HepG2 (cell line): Measurements from ENCODE around the gene CUTC. TPM values are rescaled to one million over a fixed set of nuclear protein-coding genes. Genes with fewer than 3 reads are reported as not detected.

ENCODE experiments used
- ATAC-seq: fragments of 200-7000 bp; cut with Tn5 transposase; 3 replicates; pipeline ENCODE4 v1.9.1; 2020; ENCODE audit warnings: mild to moderate bottlenecking, moderate library complexity
- BruUV-seq: library from RNA; stranded (reverse); fragments of 400-500 nt; replicated peaks from 2 replicates; lab custom pipeline; 2021; lab: Mats Ljungman, UMichigan
- CTCF ChIA-PET: fragments of 300-600 bp; formaldehyde crosslinking; extraction: SDS; loops from one replicate; lab custom pipeline; 2021; ENCODE audit warnings: low total read pairs, inconsistent platforms, low intra/inter-chr PET ratio; lab: Yijun Ruan, JAX
- POLR2A ChIA-PET: fragments of 350-600 bp; sonication (Branson Sonifier 250); formaldehyde crosslinking; loops from one replicate; lab custom pipeline; 2020; ENCODE audit warnings: antibody characterized with exemption, inconsistent platforms; lab: Yijun Ruan, JAX
- DNase-seq: peaks from one replicate; pipeline ENCODE4 v3.0.0-alpha.2; 2015; ENCODE audit warnings: low spot score
- FAIRE-seq: peaks from 3 replicates; lab custom pipeline; 2011; peaks lifted over from hg19 to GRCh38; lab: Jason Lieb, UNC
- H2AFZ ChIP-seq: one replicate; pipeline ENCODE4 v1.6.1; 2011; ENCODE audit warnings: low read length, inconsistent platforms
- H3K27ac ChIP-seq: fragments of 300-600 bp; 3 replicates; pipeline ENCODE4 v1.8.0; 2011; ENCODE audit warnings: mixed run types, mild to moderate bottlenecking, mixed read lengths, low read length, inconsistent platforms; ENCODE audit not compliant: insufficient read depth; ENCODE audit errors: extremely low read length
- H3K27me3 ChIP-seq, 2 experiments: fragments of 200-600 bp in 1 of 2; 2 replicates in 1 of 2; 3 replicates in 1 of 2; pipeline versions ENCODE4 v1.6.0 to v1.8.0; 2011; ENCODE audit warnings: low read length in 2 of 2, mild to moderate bottlenecking in 2 of 2, moderate library complexity in 2 of 2, inconsistent platforms in 1 of 2; ENCODE audit not compliant: insufficient read depth in 2 of 2, control insufficient read depth in 1 of 2
- H3K36me3 ChIP-seq, 2 experiments: fragments of 200-600 bp in 1 of 2; replicated peaks in 1 of 2; 2 replicates in 1 of 2; 3 replicates in 1 of 2; pipeline versions ENCODE4 v1.5.1 to v1.8.0; 2011; ENCODE audit warnings: low read length in 2 of 2, inconsistent platforms in 1 of 2; ENCODE audit not compliant: insufficient read depth in 2 of 2, control insufficient read depth in 1 of 2
- H3K4me1 ChIP-seq: 2 replicates; pipeline ENCODE4 v1.5.1; 2012; ENCODE audit warnings: low read length, inconsistent platforms; ENCODE audit not compliant: insufficient read depth
- H3K4me2 ChIP-seq: 2 replicates; pipeline ENCODE4 v1.6.0; 2011; ENCODE audit warnings: low read depth, low read length, inconsistent platforms
- H3K4me3 ChIP-seq, 3 experiments: fragments of 200-600 bp in 1 of 3; sonication (generic), shearing (Covaris generic) in 1 of 3; replicated peaks in 1 of 3; 2 replicates each; pipeline ENCODE4 v1.5.1; 2011 to 2016; ENCODE audit warnings: low read length in 3 of 3, inconsistent platforms in 2 of 3, low read depth in 2 of 3, mild to moderate bottlenecking in 2 of 3, control low read depth in 1 of 3, mixed read lengths in 1 of 3; ENCODE audit not compliant: insufficient read depth in 1 of 3
- H3K79me2 ChIP-seq: one replicate; pipeline ENCODE4 v1.6.1; 2011; ENCODE audit warnings: low read length, inconsistent platforms; ENCODE audit not compliant: insufficient read depth
- H3K9ac ChIP-seq: 2 replicates; pipeline ENCODE4 v1.6.0; 2011; ENCODE audit warnings: mild to moderate bottlenecking, low read depth, low read length, inconsistent platforms; ENCODE audit not compliant: insufficient read depth
- H3K9me3 ChIP-seq: 2 replicates; pipeline ENCODE4 v1.5.1; 2012; ENCODE audit warnings: mild to moderate bottlenecking, low read length
- H4K20me1 ChIP-seq: 2 replicates; pipeline ENCODE4 v1.6.0; 2011; ENCODE audit warnings: inconsistent platforms, mild to moderate bottlenecking, low read length, moderate library complexity; ENCODE audit not compliant: insufficient read depth
- ATF4 ChIP-seq, 2 experiments: fragments of 450-650 bp in 1 of 2; sonication (generic) in 1 of 2; formaldehyde crosslinking; IDR thresholded peaks; 2 replicates each; pipeline versions ENCODE4 v1.5.0 to v1.8.0; 2020 to 2022; ENCODE audit warnings: mild to moderate bottlenecking in 1 of 2, missing genetic modification reagents in 1 of 2
- BRCA1 ChIP-seq: sonication (generic); formaldehyde crosslinking; IDR thresholded peaks from 2 replicates; pipeline ENCODE4 v1.4.0; 2020; ENCODE audit warnings: missing genetic modification reagents
- EHMT2 ChIP-seq: fragments of 200-600 bp; sonication (generic); IDR thresholded peaks from 2 replicates; pipeline ENCODE4 v1.7.0; 2017; ENCODE audit warnings: antibody characterized with exemption, low read depth, low read length, borderline replicate concordance
- FLYWCH1 ChIP-seq: sonication (generic); formaldehyde crosslinking; IDR thresholded peaks from 2 replicates; pipeline ENCODE4 v1.8.1; 2023; ENCODE audit warnings: mild to moderate bottlenecking, missing genetic modification reagents
- GATAD2A ChIP-seq: IDR thresholded peaks from 2 replicates; pipeline ENCODE4 v1.6.1; 2016
- GLMP ChIP-seq: sonication (generic); formaldehyde crosslinking; IDR thresholded peaks from 2 replicates; pipeline ENCODE4 v1.9.0; 2021; ENCODE audit warnings: missing genetic modification reagents, mild to moderate bottlenecking, borderline replicate concordance
- GMEB1 ChIP-seq: sonication (generic); formaldehyde crosslinking; IDR thresholded peaks from 2 replicates; pipeline ENCODE4 v1.5.1; 2020; ENCODE audit warnings: missing genetic modification reagents, mild to moderate bottlenecking, borderline replicate concordance
- IRF9 ChIP-seq: sonication (generic); formaldehyde crosslinking; IDR thresholded peaks from 2 replicates; pipeline ENCODE4 v1.8.0; 2022; ENCODE audit warnings: missing genetic modification reagents, mild to moderate bottlenecking, borderline replicate concordance
- MED1 ChIP-seq: sonication (generic); formaldehyde crosslinking; IDR thresholded peaks from 2 replicates; pipeline ENCODE4 v1.4.0; 2020; ENCODE audit warnings: missing genetic modification reagents
- NCOA5 ChIP-seq: sonication (generic); formaldehyde crosslinking; IDR thresholded peaks from 2 replicates; pipeline ENCODE4 v1.4.0; 2020; ENCODE audit warnings: missing genetic modification reagents
- NR0B2 ChIP-seq: sonication (generic); formaldehyde crosslinking; IDR thresholded peaks from 2 replicates; pipeline ENCODE4 v1.4.0; 2020; ENCODE audit warnings: mild to moderate bottlenecking, missing genetic modification reagents
- SMARCC2 ChIP-seq: fragments of 450-650 bp; IDR thresholded peaks from 2 replicates; pipeline ENCODE4 v1.6.1; 2017; ENCODE audit warnings: antibody characterized with exemption, mild to moderate bottlenecking
- SNAPC5 ChIP-seq: sonication (generic); formaldehyde crosslinking; IDR thresholded peaks from 2 replicates; pipeline ENCODE4 v1.8.1; 2023; ENCODE audit warnings: mild to moderate bottlenecking, missing genetic modification reagents, borderline replicate concordance
- ZBTB44 ChIP-seq: sonication (generic); formaldehyde crosslinking; IDR thresholded peaks from 2 replicates; pipeline ENCODE4 v1.4.0; 2020; ENCODE audit warnings: missing genetic modification reagents
- ZSCAN31 ChIP-seq: sonication (generic); formaldehyde crosslinking; IDR thresholded peaks from 2 replicates; pipeline ENCODE4 v1.5.0; 2020; ENCODE audit warnings: low read depth, mild to moderate bottlenecking, missing genetic modification reagents
- whole genome bisulfite sequencing: methylation state at CpG from one replicate; pipeline ENCODE4 v1.1.6; 2017; ENCODE audit warnings: low lambda C conversion rate; 5-methylcytosine and 5-hydroxymethylcytosine counted together
- in situ Hi-C: cut with HindIII; loops from 2 replicates; pipeline ENCODE4 v1.10.0; 2017; ENCODE audit warnings: low pct_unique_long_range_greater_than_20kb; ENCODE audit not compliant: extremely low pct_ligation_motif_present
- intact Hi-C: fragments of 100-400 bp; cut with micrococcal nuclease; formaldehyde crosslinking; loops from one replicate; pipeline ENCODE4 v1.10.0; 2022; ENCODE audit not compliant: unreplicated experiment
- polyA plus RNA-seq, 8 experiments: library from polyadenylated mRNA; depleted of rRNA in 3 of 8; stranded (reverse) in 7 of 8; unstranded in 1 of 8; fragments of >200 nt; fragmentation: Illumina TruSeq in 4 of 8; extraction: Trizol in 4 of 8; gene quantifications; 2 replicates each; pipeline versions ENCODE4 v1.2.1 to v1.2.3, GENCODE V29; 2011 to 2016; ENCODE audit warnings: low read depth in 4 of 8, missing spikeins in 1 of 8, mixed read lengths in 1 of 8; ENCODE audit not compliant: insufficient read depth in 1 of 8
- total RNA-seq, 5 experiments: library from RNA; depleted of rRNA; stranded (reverse); fragments of >200 nt; fragmentation: Illumina TruSeq; extraction: Trizol; gene quantifications; 2 replicates each; pipeline ENCODE4 v1.2.3, GENCODE V29; 2016; ENCODE audit warnings: low read depth in 1 of 5

Gene CUTC
- total and polyA plus RNA-seq, 2 of the 13 experiments (the other 11 are each of a cell fraction or from before 2014, with no cell fraction given) = 22.3 to 25.8 TPM

- no peaks in the 10 kb centered on the region for H3K27me3 ChIP-seq
- FAIRE-seq (no peak), ATAC-seq (no peak), DNase-seq (no peak)
- no TSS peak for BruUV-seq
- H4K20me1 ChIP-seq = no peaks in the 10 kb centered on the region
- ChIA-PET CTCF (no interaction called here), POLR2A (interaction anchor here (1.4 kb wide), 1 partner anchor 16 kb away, joined by 5 read pairs; the partner anchor contains the start of genes COX15 and CUTC)
- peaks cover 3 to 66% of the 10 kb centered on the region in 2 experiments; a peak in 4 of 5 replicates for H3K36me3 ChIP-seq
- H3K79me2 ChIP-seq = peaks cover 2% of the 10 kb centered on the region
- intact Hi-C loops = no loop called here
- no peak overlapping the region for H3K4me2 ChIP-seq
- WGBS = 96% methylated on average over 2 of the region's 2 CpGs
- H3K4me3 ChIP-seq = no peak overlapping the region
- no peaks in the 10 kb centered on the region for H3K9me3 ChIP-seq
- H2AFZ ChIP-seq = no peak overlapping the region
- no peak for TF ChIP-seq FLYWCH1 (CRISPR knock-in tag)
- no peak for TF ChIP-seq EHMT2
- no peak for TF ChIP-seq IRF9 (CRISPR knock-in tag)
- no peak for TF ChIP-seq SNAPC5 (CRISPR knock-in tag)
- TF ChIP-seq GLMP (CRISPR knock-in tag) = no peak
- no peak for TF ChIP-seq SMARCC2
- TF ChIP-seq NR0B2 = no peak
- no peak for TF ChIP-seq ATF4 (CRISPR knock-in tag; IDR thresholded peaks at IDR 0.05)
- no peak for TF ChIP-seq MED1 (CRISPR knock-in tag)
- no peak for TF ChIP-seq GATAD2A (CRISPR knock-in tag)
- TF ChIP-seq ZSCAN31 = no peak
- TF ChIP-seq GMEB1 = no peak
- TF ChIP-seq ZBTB44 (CRISPR knock-in tag) = no peak
- no peak for TF ChIP-seq BRCA1 (CRISPR knock-in tag)
- no peak for TF ChIP-seq NCOA5 (CRISPR knock-in tag)
- H3K9ac ChIP-seq = no peak overlapping the region
- peaks cover 17% of the 10 kb centered on the region for H3K4me1 ChIP-seq
- H3K27ac ChIP-seq = no peak overlapping the region
- in situ Hi-C loops = no loop called here
These were observed 16.9 kb downstream of the CUTC start for GRCh38 chr10:99748823-99749451.
